Liver (tissue), 9 donors: ENCODE data around the gene TSPOAP1. TPM values are rescaled to one million over a fixed set of nuclear protein-coding genes. Genes with fewer than 3 reads are reported as not detected.

Experiments
- DNase-seq: peaks from one replicate; pipeline ENCODE4 v3.0.0-alpha.2; 2017; ENCODE audit warnings: low spot score
- H3K27ac ChIP-seq, 2 donors: one replicate each; pipeline ENCODE4 v1.7.0; 2013; ENCODE audit warnings: inconsistent platforms in 2 of 2, low read length in 2 of 2, control low read depth in 1 of 2, low read depth in 1 of 2, mild to moderate bottlenecking in 1 of 2
- H3K27me3 ChIP-seq, 4 donors: one replicate each; pipeline versions ENCODE4 v1.6.1 to v1.7.0; 2013; ENCODE audit warnings: low read length in 3 of 4, inconsistent platforms in 1 of 4, mild to moderate bottlenecking in 1 of 4, moderate library complexity in 1 of 4; ENCODE audit not compliant: control insufficient read depth in 4 of 4, insufficient read depth in 4 of 4
- H3K36me3 ChIP-seq, 4 donors: one replicate each; pipeline versions ENCODE4 v1.6.1 to v1.7.0; 2013; ENCODE audit warnings: low read length in 3 of 4, mild to moderate bottlenecking in 3 of 4, low read depth in 1 of 4, moderate library complexity in 1 of 4; ENCODE audit not compliant: control insufficient read depth in 4 of 4, insufficient read depth in 3 of 4
- H3K4me1 ChIP-seq, 4 donors: one replicate each; pipeline versions ENCODE4 v1.6.1 to v1.7.0; 2013; ENCODE audit warnings: low read length in 3 of 4, mild to moderate bottlenecking in 3 of 4, moderate library complexity in 1 of 4; ENCODE audit not compliant: control insufficient read depth in 4 of 4, insufficient read depth in 4 of 4
- H3K4me3 ChIP-seq, 3 donors: one replicate each; pipeline versions ENCODE4 v1.6.1 to v1.7.0; 2013; ENCODE audit warnings: low read length in 3 of 3, control low read depth in 1 of 3, low read depth in 1 of 3, mild to moderate bottlenecking in 1 of 3
- H3K9ac ChIP-seq, 2 donors: one replicate each; pipeline ENCODE4 v1.7.0; 2013; ENCODE audit warnings: low read length in 2 of 2, mild to moderate bottlenecking in 2 of 2, moderate library complexity in 2 of 2, control low read depth in 1 of 2, low read depth in 1 of 2
- H3K9me3 ChIP-seq, 4 donors: one replicate each; pipeline versions ENCODE4 v1.6.1 to v1.7.0; 2013; ENCODE audit warnings: low read length in 3 of 4; ENCODE audit not compliant: control insufficient read depth in 4 of 4
- CTCF ChIP-seq: fragments of 150-350 bp; IDR thresholded peaks from 2 replicates; pipeline ENCODE4 v1.5.1; 2017; ENCODE audit warnings: improper control_type of control experiment, low read depth, low read length; ENCODE audit not compliant: missing input control
- EGR1 ChIP-seq, 2 donors: IDR thresholded peaks; 2 replicates each; pipeline ENCODE4 v1.6.1; 2016 to 2018; ENCODE audit warnings: antibody characterized with exemption in 2 of 2, low read depth in 2 of 2
- FOXA1 ChIP-seq: IDR thresholded peaks from 2 replicates; pipeline ENCODE4 v1.6.1; 2016; ENCODE audit warnings: antibody characterized with exemption
- FOXA2 ChIP-seq: IDR thresholded peaks from 2 replicates; pipeline ENCODE4 v1.6.1; 2016; ENCODE audit warnings: antibody characterized with exemption
- GABPA ChIP-seq, 2 donors: IDR thresholded peaks in 1 of 2; conservative IDR thresholded peaks in 1 of 2; 2 replicates each; pipeline ENCODE4 v1.6.1; 2016; ENCODE audit warnings: antibody characterized with exemption in 2 of 2, mild to moderate bottlenecking in 1 of 2, moderate library complexity in 1 of 2
- HNF4A ChIP-seq, 2 donors: conservative IDR thresholded peaks; 2 replicates each; pipeline ENCODE4 v1.6.1; 2016; ENCODE audit warnings: antibody characterized with exemption in 2 of 2, mild to moderate bottlenecking in 2 of 2
- HNF4G ChIP-seq: IDR thresholded peaks from 2 replicates; pipeline ENCODE4 v1.6.1; 2016; ENCODE audit warnings: antibody characterized with exemption
- JUND ChIP-seq, 2 donors: IDR thresholded peaks; 2 replicates each; pipeline ENCODE4 v1.6.1; 2016; ENCODE audit warnings: antibody characterized with exemption in 2 of 2
- NR2F2 ChIP-seq: IDR thresholded peaks from 2 replicates; pipeline ENCODE4 v1.6.1; 2016; ENCODE audit warnings: antibody characterized with exemption
- RAD21 ChIP-seq, 2 donors: IDR thresholded peaks; 2 replicates each; pipeline ENCODE4 v1.6.1; 2016; ENCODE audit warnings: antibody characterized with exemption in 2 of 2, mild to moderate bottlenecking in 2 of 2
- REST ChIP-seq: IDR thresholded peaks from 2 replicates; pipeline ENCODE4 v1.6.1; 2016; ENCODE audit warnings: antibody characterized with exemption, mild to moderate bottlenecking
- RXRA ChIP-seq, 2 donors: IDR thresholded peaks; 2 replicates each; pipeline ENCODE4 v1.6.1; 2017 to 2018; ENCODE audit warnings: antibody characterized with exemption in 2 of 2, mild to moderate bottlenecking in 1 of 2
- TAF1 ChIP-seq: conservative IDR thresholded peaks from 2 replicates; pipeline ENCODE4 v1.6.1; 2016; ENCODE audit warnings: antibody characterized with exemption, mild to moderate bottlenecking
- YY1 ChIP-seq: IDR thresholded peaks from 2 replicates; pipeline ENCODE4 v1.6.1; 2016; ENCODE audit warnings: antibody characterized with exemption, mild to moderate bottlenecking
- WGBS: extraction: QIAGEN DNeasy Blood & Tissue Kit; methylation state at CpG from one replicate; pipeline ENCODE4 v1.1.7; 2013; 5-methylcytosine and 5-hydroxymethylcytosine counted together
- polyA plus RNA-seq, 2 donors: library from polyadenylated mRNA; stranded (reverse) in 1 of 2; unstranded in 1 of 2; fragments of 200-250 nt in 1 of 2; fragments of >200 nt in 1 of 2; fragmentation: Nextera tagmentation in 1 of 2; extraction: Ambion mirVana in 1 of 2; gene quantifications; one replicate each; pipeline versions ENCODE4 v1.2.1 to v1.2.3, GENCODE V29; 2013 to 2015
- total RNA-seq, 2 donors: library from RNA; depleted of rRNA; stranded (reverse); fragments of >200 nt; gene quantifications; one replicate each; pipeline ENCODE4 v1.2.3, GENCODE V29; 2014
- TF ChIP-seq, protein P1 (sequence below): IDR thresholded peaks from 2 replicates; pipeline ENCODE4 v1.6.1; 2016; ENCODE audit warnings: antibody characterized with exemption
- TF ChIP-seq, protein P2 (sequence below): IDR thresholded peaks from 2 replicates; pipeline ENCODE4 v1.6.1; 2016; ENCODE audit warnings: antibody characterized with exemption
- donor health status: healthy.
- donor health status: healthy.
- donor health status: healthy.
- donor health status: healthy.
- donor health status: healthy.

Gene TSPOAP1
- total and polyA plus RNA-seq, 4 donors, result 1.5 to 4.6 (median 2.6) TPM

DNA sequence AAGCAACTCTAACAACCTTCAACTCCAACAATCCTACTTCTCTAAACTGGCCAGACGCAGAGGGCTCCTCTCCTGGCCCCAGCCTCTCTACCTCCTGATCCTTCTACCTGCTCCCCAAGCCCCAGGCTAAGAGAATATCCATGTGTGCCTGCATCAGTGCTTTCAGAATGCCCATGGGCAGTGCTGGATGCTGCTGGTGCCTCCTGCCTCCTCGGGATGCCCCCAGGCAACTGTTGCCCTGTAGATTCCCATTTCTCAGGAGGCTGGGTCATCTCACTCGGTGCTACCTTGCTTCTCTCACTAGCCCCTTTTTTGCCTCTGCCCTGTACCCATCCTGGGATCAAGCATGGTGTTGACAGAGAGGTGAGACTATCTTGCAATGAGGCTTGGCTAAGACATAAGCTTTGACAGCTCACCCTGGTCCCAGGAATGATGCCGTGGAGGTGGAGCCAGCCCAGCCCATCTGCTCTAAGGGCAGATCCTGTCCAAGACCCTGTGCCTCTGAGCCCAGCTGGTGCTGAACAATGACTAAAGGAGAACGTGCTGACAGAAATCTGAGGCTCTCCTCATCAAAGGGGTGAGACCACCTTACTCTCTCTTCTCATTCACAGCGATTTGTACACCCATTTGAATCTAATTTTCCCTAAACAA, 42.8 kb upstream of the TSPOAP1 start:
- no peak overlapping the region for H3K27ac ChIP-seq
- no peaks in the 10 kb centered on the region for H3K36me3 ChIP-seq
- peaks cover 7 to 43% (median 22%) of the 10 kb centered on the region in 4 donors for H3K4me1 ChIP-seq
- H3K9me3 ChIP-seq, result no peaks in the 10 kb centered on the region
- H3K4me3 ChIP-seq, result no peak overlapping the region
- H3K9ac ChIP-seq, result no peak overlapping the region
- 91% methylated on average over 6 of the region's 6 CpGs for WGBS
- H3K27me3 ChIP-seq, result no peaks in the 10 kb centered on the region
- TF ChIP-seq, protein P1, sequence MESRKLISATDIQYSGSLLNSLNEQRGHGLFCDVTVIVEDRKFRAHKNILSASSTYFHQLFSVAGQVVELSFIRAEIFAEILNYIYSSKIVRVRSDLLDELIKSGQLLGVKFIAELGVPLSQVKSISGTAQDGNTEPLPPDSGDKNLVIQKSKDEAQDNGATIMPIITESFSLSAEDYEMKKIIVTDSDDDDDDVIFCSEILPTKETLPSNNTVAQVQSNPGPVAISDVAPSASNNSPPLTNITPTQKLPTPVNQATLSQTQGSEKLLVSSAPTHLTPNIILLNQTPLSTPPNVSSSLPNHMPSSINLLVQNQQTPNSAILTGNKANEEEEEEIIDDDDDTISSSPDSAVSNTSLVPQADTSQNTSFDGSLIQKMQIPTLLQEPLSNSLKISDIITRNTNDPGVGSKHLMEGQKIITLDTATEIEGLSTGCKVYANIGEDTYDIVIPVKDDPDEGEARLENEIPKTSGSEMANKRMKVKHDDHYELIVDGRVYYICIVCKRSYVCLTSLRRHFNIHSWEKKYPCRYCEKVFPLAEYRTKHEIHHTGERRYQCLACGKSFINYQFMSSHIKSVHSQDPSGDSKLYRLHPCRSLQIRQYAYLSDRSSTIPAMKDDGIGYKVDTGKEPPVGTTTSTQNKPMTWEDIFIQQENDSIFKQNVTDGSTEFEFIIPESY, result no peak
- no peak for TF ChIP-seq YY1
- TF ChIP-seq, protein P2, sequence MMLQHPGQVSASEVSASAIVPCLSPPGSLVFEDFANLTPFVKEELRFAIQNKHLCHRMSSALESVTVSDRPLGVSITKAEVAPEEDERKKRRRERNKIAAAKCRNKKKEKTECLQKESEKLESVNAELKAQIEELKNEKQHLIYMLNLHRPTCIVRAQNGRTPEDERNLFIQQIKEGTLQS, result no peak
- TF ChIP-seq FOXA2, result no peak
- TF ChIP-seq HNF4G, result no peak
- no peak for TF ChIP-seq GABPA (IDR thresholded peaks at IDR 0.05 in 1 of 2, conservative IDR thresholded peaks at IDR 0.05 in 1 of 2)
- no peak for TF ChIP-seq REST
- DNase-seq, result no peak

DNA sequence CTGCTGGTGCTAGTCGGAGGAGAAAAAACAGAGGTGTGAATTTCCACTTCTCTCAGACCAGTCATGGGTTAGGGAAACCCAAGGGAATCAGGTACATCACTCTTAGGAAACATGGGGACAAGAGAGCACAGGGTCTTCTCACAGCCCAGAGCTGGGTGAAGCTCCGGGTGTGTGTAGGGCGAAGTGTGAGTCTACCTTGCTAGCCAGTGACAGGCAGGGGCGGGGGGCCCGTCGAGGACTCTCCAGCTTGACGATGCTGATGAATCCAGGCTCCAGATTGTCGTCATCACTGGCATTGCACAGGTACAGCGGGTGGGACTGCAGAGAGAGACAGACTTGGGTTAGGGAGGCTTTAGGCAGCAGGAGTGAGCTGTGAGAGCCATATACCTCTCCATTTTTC, 42.1 kb upstream of the TSPOAP1 start:
- Histone ChIP-seq H3K9me3 (no peaks in the 10 kb centered on the region), H3K27me3 (no peaks in the 10 kb centered on the region), H3K36me3 (no peaks in the 10 kb centered on the region), H3K9ac (no peak overlapping the region), H3K4me1 (peaks cover 7 to 46% (median 29%) of the 10 kb centered on the region in 4 donors), H3K27ac (no peak overlapping the region), H3K4me3 (no peak overlapping the region)
- TF ChIP-seq HNF4G, result no peak
- TF ChIP-seq JUND (IDR thresholded peaks at IDR 0.05), result no peak
- no peak for TF ChIP-seq CTCF
- TF ChIP-seq EGR1 (IDR thresholded peaks at IDR 0.05; ENCODE audit: low read depth in 2 of 2), result no peak
- TF ChIP-seq FOXA1, result no peak
- TF ChIP-seq RXRA (IDR thresholded peaks at IDR 0.05), result no peak
- TF ChIP-seq TAF1, result no peak
- TF ChIP-seq, protein P2, result no peak
- TF ChIP-seq YY1, result no peak
- no peak for TF ChIP-seq FOXA2
- TF ChIP-seq HNF4A (conservative IDR thresholded peaks at IDR 0.05), result no peak
- TF ChIP-seq, protein P1, result no peak
- no peak for TF ChIP-seq NR2F2
- TF ChIP-seq RAD21 (IDR thresholded peaks at IDR 0.05), result no peak
- WGBS, result 85% methylated on average over 9 of the region's 9 CpGs
- DNase-seq, result no peak
